Measurements from ENCODE around the gene MYO1E.
"Not testable (repeated sequence)": the region's sequence is repeated elsewhere in the genome, so short reads cannot be mapped to it uniquely, and the experiment has no call there.

MYO1E gene

GRCh38 chr15:59340325-59340724 is 32.3 kb downstream of the MYO1E start:
- ChIA-PET POLR2A (no interaction called here), CTCF (no interaction called here)
- no peak for DNase-seq (ENCODE audit: extremely low spot score)
- TF ChIP-seq ARNT (IDR thresholded peaks at IDR 0.05) (no peak), TARDBP (IDR thresholded peaks at IDR 0.05) (no peak), FOXM1 (IDR thresholded peaks at IDR 0.05; ENCODE audit: borderline replicate concordance) (no peak), CTBP1 (IDR thresholded peaks at IDR 0.05; ENCODE audit: borderline replicate concordance) (no peak), FOXK2 (IDR thresholded peaks at IDR 0.05) (no peak), BHLHE40 (IDR thresholded peaks at IDR 0.05; ENCODE audit: borderline replicate concordance) (no peak), SP1 (IDR thresholded peaks at IDR 0.05) (no peak), FOXA1 (IDR thresholded peaks at IDR 0.05) (no peak), L3MBTL2 (conservative IDR thresholded peaks at IDR 0.05) (no peak), LEF1 (IDR thresholded peaks at IDR 0.05; ENCODE audit: borderline replicate concordance) (no peak), SUZ12 (IDR thresholded peaks at IDR 0.05) (no peak), ELF4 (IDR thresholded peaks at IDR 0.05) (no peak), ZNF384 (IDR thresholded peaks at IDR 0.05) (no peak), PKNOX1 (IDR thresholded peaks at IDR 0.05) (no peak), HDGF (IDR thresholded peaks at IDR 0.05; ENCODE audit: borderline replicate concordance) (no peak), NFRKB (IDR thresholded peaks at IDR 0.05) (no peak)

- CTCF ChIA-PET = no interaction called here
- no peak for DNase-seq (ENCODE audit: extremely low spot score)
- POLR2A ChIA-PET = no interaction called here
- no peak for TF ChIP-seq LEF1 (IDR thresholded peaks at IDR 0.05; ENCODE audit: borderline replicate concordance)
- TF ChIP-seq ZNF384 (IDR thresholded peaks at IDR 0.05) = no peak
- TF ChIP-seq L3MBTL2 (conservative IDR thresholded peaks at IDR 0.05) = no peak
- no peak for TF ChIP-seq ELF4 (IDR thresholded peaks at IDR 0.05)
- no peak for TF ChIP-seq PKNOX1 (IDR thresholded peaks at IDR 0.05)
- TF ChIP-seq HDGF (IDR thresholded peaks at IDR 0.05; ENCODE audit: borderline replicate concordance) = no peak
- TF ChIP-seq SP1 (IDR thresholded peaks at IDR 0.05) = no peak
- no peak for TF ChIP-seq NFRKB (IDR thresholded peaks at IDR 0.05)
Observed at GRCh38 chr15:59339252-59339672, 33.4 kb downstream of the MYO1E start.

- TF ChIP-seq NFRKB (IDR thresholded peaks at IDR 0.05) (no peak), HDGF (IDR thresholded peaks at IDR 0.05; ENCODE audit: borderline replicate concordance) (no peak), BHLHE40 (IDR thresholded peaks at IDR 0.05; ENCODE audit: borderline replicate concordance) (no peak), LEF1 (IDR thresholded peaks at IDR 0.05; ENCODE audit: borderline replicate concordance) (no peak), ZNF384 (IDR thresholded peaks at IDR 0.05) (no peak), FOXA1 (IDR thresholded peaks at IDR 0.05) (no peak), ELF4 (IDR thresholded peaks at IDR 0.05) (no peak)
- POLR2A ChIA-PET = no interaction called here
- CTCF ChIA-PET = no interaction called here
- DNase-seq (ENCODE audit: extremely low spot score) = no peak
Observed at GRCh38 chr15:59338414-59338813, 34.3 kb downstream of the MYO1E start.

GRCh38 chr15:59336725-59337124 is 35.9 kb downstream of the MYO1E start:
- POLR2A ChIA-PET; CTCF ChIA-PET; DNase-seq (ENCODE audit: extremely low spot score): not testable (repeated sequence)

GRCh38 chr15:59335207-59335786 is 37.4 kb downstream of the MYO1E start:
- CTCF ChIA-PET = interaction anchor here (0.5 kb wide), 1 partner anchor 469 kb away, joined by 3 read pairs; no protein-coding TSS in a partner anchor
- no peak for TF ChIP-seq SP1 (IDR thresholded peaks at IDR 0.05)
- no peak for TF ChIP-seq ARNT (IDR thresholded peaks at IDR 0.05)
- no peak for TF ChIP-seq LEF1 (IDR thresholded peaks at IDR 0.05; ENCODE audit: borderline replicate concordance)
- TF ChIP-seq FOXM1 (IDR thresholded peaks at IDR 0.05; ENCODE audit: borderline replicate concordance) = no peak
- TF ChIP-seq TARDBP (IDR thresholded peaks at IDR 0.05) = no peak
- TF ChIP-seq FOXK2 (IDR thresholded peaks at IDR 0.05) = no peak
- TF ChIP-seq HDGF (IDR thresholded peaks at IDR 0.05; ENCODE audit: borderline replicate concordance) = no peak
- TF ChIP-seq ELF4 (IDR thresholded peaks at IDR 0.05) = no peak
- TF ChIP-seq L3MBTL2 (conservative IDR thresholded peaks at IDR 0.05) = no peak
- no peak for TF ChIP-seq ZNF384 (IDR thresholded peaks at IDR 0.05)
- no peak for TF ChIP-seq PKNOX1 (IDR thresholded peaks at IDR 0.05)
- no peak for TF ChIP-seq NFRKB (IDR thresholded peaks at IDR 0.05)
- POLR2A ChIA-PET = no interaction called here
- DNase-seq (ENCODE audit: extremely low spot score) = no peak

- CTCF ChIA-PET = no interaction called here
- POLR2A ChIA-PET = no interaction called here
- TF ChIP-seq PKNOX1 (IDR thresholded peaks at IDR 0.05) (no peak), L3MBTL2 (conservative IDR thresholded peaks at IDR 0.05) (no peak), HDGF (IDR thresholded peaks at IDR 0.05; ENCODE audit: borderline replicate concordance) (no peak), ELF4 (IDR thresholded peaks at IDR 0.05) (no peak), CTBP1 (IDR thresholded peaks at IDR 0.05; ENCODE audit: borderline replicate concordance) (no peak), SUZ12 (IDR thresholded peaks at IDR 0.05) (no peak), LEF1 (IDR thresholded peaks at IDR 0.05; ENCODE audit: borderline replicate concordance) (no peak), SP1 (IDR thresholded peaks at IDR 0.05) (no peak), NFRKB (IDR thresholded peaks at IDR 0.05) (no peak), TARDBP (IDR thresholded peaks at IDR 0.05) (no peak), FOXK2 (IDR thresholded peaks at IDR 0.05) (no peak), BHLHE40 (IDR thresholded peaks at IDR 0.05; ENCODE audit: borderline replicate concordance) (no peak), FOXA1 (IDR thresholded peaks at IDR 0.05) (no peak), ZNF384 (IDR thresholded peaks at IDR 0.05) (no peak), ARNT (IDR thresholded peaks at IDR 0.05) (no peak), FOXM1 (IDR thresholded peaks at IDR 0.05; ENCODE audit: borderline replicate concordance) (no peak)
- no peak for DNase-seq (ENCODE audit: extremely low spot score)
Observed at GRCh38 chr15:59334076-59334415, 38.6 kb downstream of the MYO1E start.

Measured in HEK293T (cell line).